ENCODE measurements around the gene FBXO3. TPM values are rescaled to one million over a fixed set of nuclear protein-coding genes. Genes with fewer than 3 reads are reported as not detected.

The FBXO3 gene
- total RNA-seq, 4 donors from 2014 or later = 25.6 to 42.9 (median 27.8) TPM

- H3K27ac ChIP-seq = peak overlapping the region; percentile 56 to 91 (median 69)
- H3K4me3 ChIP-seq = peak overlapping the region; percentile 58 to 77 (median 66)
- no peak for DNase-seq
- H3K9me3 ChIP-seq = no peaks in the 10 kb centered on the region
- TF ChIP-seq, protein P1, sequence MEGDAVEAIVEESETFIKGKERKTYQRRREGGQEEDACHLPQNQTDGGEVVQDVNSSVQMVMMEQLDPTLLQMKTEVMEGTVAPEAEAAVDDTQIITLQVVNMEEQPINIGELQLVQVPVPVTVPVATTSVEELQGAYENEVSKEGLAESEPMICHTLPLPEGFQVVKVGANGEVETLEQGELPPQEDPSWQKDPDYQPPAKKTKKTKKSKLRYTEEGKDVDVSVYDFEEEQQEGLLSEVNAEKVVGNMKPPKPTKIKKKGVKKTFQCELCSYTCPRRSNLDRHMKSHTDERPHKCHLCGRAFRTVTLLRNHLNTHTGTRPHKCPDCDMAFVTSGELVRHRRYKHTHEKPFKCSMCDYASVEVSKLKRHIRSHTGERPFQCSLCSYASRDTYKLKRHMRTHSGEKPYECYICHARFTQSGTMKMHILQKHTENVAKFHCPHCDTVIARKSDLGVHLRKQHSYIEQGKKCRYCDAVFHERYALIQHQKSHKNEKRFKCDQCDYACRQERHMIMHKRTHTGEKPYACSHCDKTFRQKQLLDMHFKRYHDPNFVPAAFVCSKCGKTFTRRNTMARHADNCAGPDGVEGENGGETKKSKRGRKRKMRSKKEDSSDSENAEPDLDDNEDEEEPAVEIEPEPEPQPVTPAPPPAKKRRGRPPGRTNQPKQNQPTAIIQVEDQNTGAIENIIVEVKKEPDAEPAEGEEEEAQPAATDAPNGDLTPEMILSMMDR (IDR thresholded peaks at IDR 0.05) = no peak
- TF ChIP-seq POLR2A (IDR thresholded peaks at IDR 0.05) = no peak
- H3K27me3 ChIP-seq = no peaks in the 10 kb centered on the region
- H3K36me3 ChIP-seq = peaks cover 0 to 2% (median 0%) of the 10 kb centered on the region in 3 donors
- peaks cover 6 to 28% (median 18%) of the 10 kb centered on the region in 4 donors for H3K4me1 ChIP-seq
Observed at GRCh38 chr11:33700063-33700501, 74.2 kb downstream of the FBXO3 start.

DNA sequence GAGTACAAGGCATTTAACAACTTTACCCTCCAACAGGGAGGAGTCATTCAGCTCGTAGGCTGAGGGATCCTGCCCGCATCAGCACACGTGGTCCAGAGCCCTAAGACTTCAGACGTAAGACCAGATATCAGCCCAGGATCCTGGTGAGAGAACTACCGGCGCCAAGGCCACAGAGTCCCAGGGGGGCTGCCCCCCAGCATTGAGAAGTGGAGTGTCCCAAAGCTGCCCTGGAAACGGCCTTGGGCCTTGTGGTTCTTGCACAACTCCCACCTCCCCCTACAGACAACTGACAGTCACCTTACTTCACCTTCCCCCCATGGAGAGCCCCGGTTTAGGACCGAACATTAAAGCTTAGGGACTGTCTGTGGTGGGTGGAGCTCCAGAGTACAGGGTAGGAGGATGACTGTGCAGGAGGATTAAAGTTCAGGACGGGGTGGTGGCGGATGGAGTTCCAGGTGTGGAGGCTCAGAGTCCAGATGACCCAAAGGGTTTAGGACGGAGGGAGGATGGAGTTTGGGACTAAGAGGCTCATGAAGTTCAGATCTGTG, 74.7 kb downstream of the FBXO3 start:
- Histone ChIP-seq H3K27ac (peak overlapping the region in 2 of 4 donors; percentile 75 to 91), H3K9me3 (no peaks in the 10 kb centered on the region), H3K4me3 (peak overlapping the region in 1 of 4 donors; percentile 77), H3K4me1 (peaks cover 6 to 28% (median 18%) of the 10 kb centered on the region in 4 donors), H3K36me3 (no peaks in the 10 kb centered on the region), H3K27me3 (no peaks in the 10 kb centered on the region)
- peak in 1 of 3 donors; percentile 84 for DNase-seq
- TF ChIP-seq POLR2A (IDR thresholded peaks at IDR 0.05) = peak in 1 of 2 donors; percentile 37
- TF ChIP-seq, protein P1 (IDR thresholded peaks at IDR 0.05) = peak in 1 of 6 experiments; percentile 1

- H3K9me3 ChIP-seq = no peaks in the 10 kb centered on the region
- no peak for DNase-seq
- no peak for TF ChIP-seq POLR2A (IDR thresholded peaks at IDR 0.05)
- TF ChIP-seq, protein P1 (IDR thresholded peaks at IDR 0.05) = no peak
- H3K27ac ChIP-seq = peak overlapping the region in 1 of 4 donors; percentile 91
- H3K4me3 ChIP-seq = no peak overlapping the region
- H3K36me3 ChIP-seq = no peaks in the 10 kb centered on the region
- no peaks in the 10 kb centered on the region for H3K27me3 ChIP-seq
- H3K4me1 ChIP-seq = peaks cover 6 to 28% (median 17%) of the 10 kb centered on the region in 4 donors
Observed at GRCh38 chr11:33698921-33699320, 75.4 kb downstream of the FBXO3 start.

GRCh38 chr11:33697997-33698396, 76.3 kb downstream of the FBXO3 start:
- Histone ChIP-seq H3K36me3 (no peaks in the 10 kb centered on the region), H3K27me3 (no peaks in the 10 kb centered on the region), H3K4me3 (no peak overlapping the region), H3K4me1 (peaks cover 6 to 28% (median 16%) of the 10 kb centered on the region in 4 donors), H3K27ac (no peak overlapping the region), H3K9me3 (no peaks in the 10 kb centered on the region)
- TF ChIP-seq, protein P1 (IDR thresholded peaks at IDR 0.05) = no peak
- TF ChIP-seq POLR2A (IDR thresholded peaks at IDR 0.05) = no peak
- no peak for DNase-seq

- Histone ChIP-seq H3K4me3 (no peak overlapping the region), H3K9me3 (no peaks in the 10 kb centered on the region), H3K4me1 (peaks cover 6 to 20% (median 10%) of the 10 kb centered on the region in 4 donors), H3K36me3 (no peaks in the 10 kb centered on the region), H3K27me3 (no peaks in the 10 kb centered on the region), H3K27ac (no peak overlapping the region)
- DNase-seq = no peak
- TF ChIP-seq, protein P1 (IDR thresholded peaks at IDR 0.05) = no peak
- no peak for TF ChIP-seq POLR2A (IDR thresholded peaks at IDR 0.05)
Observed at GRCh38 chr11:33696931-33697638, 77.2 kb downstream of the FBXO3 start.

Data from Peyer's patch (tissue), 4 donors.